ENCODE data around the gene CST7.

DNA sequence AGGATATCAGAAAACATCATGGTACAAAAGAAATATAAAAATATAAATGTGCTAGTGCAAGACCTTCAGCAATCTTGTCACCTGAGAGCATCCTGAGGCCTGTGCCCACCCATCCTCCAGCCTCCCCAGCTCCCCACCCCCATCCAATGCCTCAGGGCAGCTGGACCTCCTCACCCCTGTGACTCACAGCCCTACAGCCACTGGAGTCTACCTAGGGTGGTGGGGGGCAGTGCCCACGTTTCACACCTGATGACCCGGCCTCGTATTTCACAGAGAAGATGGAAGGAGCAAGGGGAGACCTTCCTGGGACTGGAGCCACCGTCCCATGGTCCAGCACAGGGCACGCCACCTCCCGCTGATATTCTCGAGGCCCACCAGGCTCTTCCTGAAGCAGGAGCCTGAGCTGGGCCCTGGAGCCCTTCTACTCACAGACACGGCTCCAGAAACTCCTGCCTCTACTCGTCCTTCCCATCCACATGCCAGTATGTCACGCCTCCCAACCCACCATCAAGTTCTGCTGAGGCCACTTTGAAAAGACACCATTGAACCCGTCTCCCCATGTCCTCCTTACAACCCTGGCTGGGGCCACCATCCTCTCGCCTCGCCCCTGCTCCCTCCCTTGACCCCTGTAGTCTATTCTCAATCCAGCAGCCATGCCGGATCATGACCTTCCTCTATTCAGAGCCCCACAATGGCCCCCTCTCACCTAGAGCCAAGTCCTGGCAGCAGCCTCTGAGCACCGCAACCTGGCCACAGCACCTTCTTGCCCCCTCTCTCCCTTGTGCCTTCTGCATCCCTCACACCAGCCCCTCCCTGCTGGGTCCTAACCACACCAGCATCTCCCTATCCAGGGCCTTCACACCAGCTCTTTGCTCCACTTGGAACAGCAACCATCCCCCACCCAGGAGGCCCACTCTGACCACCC lies 30.2 kb downstream of the CST7 start:
- TF ChIP-seq, protein P1, sequence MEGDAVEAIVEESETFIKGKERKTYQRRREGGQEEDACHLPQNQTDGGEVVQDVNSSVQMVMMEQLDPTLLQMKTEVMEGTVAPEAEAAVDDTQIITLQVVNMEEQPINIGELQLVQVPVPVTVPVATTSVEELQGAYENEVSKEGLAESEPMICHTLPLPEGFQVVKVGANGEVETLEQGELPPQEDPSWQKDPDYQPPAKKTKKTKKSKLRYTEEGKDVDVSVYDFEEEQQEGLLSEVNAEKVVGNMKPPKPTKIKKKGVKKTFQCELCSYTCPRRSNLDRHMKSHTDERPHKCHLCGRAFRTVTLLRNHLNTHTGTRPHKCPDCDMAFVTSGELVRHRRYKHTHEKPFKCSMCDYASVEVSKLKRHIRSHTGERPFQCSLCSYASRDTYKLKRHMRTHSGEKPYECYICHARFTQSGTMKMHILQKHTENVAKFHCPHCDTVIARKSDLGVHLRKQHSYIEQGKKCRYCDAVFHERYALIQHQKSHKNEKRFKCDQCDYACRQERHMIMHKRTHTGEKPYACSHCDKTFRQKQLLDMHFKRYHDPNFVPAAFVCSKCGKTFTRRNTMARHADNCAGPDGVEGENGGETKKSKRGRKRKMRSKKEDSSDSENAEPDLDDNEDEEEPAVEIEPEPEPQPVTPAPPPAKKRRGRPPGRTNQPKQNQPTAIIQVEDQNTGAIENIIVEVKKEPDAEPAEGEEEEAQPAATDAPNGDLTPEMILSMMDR (IDR thresholded peaks at IDR 0.05; ENCODE audit: insufficient read depth, low read depth, low read length), result no peak
- no peak for TF ChIP-seq EZH2 (IDR thresholded peaks at IDR 0.05; ENCODE audit: insufficient read depth, low read length)
